Hematopoietic multipotent progenitor cell treated with erythropoietin and hydrocortisone succinate and interleukin-3 and kit ligand, for 8 days (in vitro differentiated cells): ENCODE results near the gene TMEM114.

ENCODE experiments used
- DNase-seq: peaks from one replicate; pipeline ENCODE4 v3.0.0-alpha.2; 2015

Gene TMEM114

GRCh38 chr16:8611122-8611521, 20.8 kb upstream of the TMEM114 start:
- DNase-seq = no peak

GRCh38 chr16:8607214-8607613, 16.9 kb upstream of the TMEM114 start:
- DNase-seq = no peak

GRCh38 chr16:8605554-8605953, 15.2 kb upstream of the TMEM114 start:
- DNase-seq = no peak

- DNase-seq = no peak
Observed at GRCh38 chr16:8600144-8600775, 9.9 kb upstream of the TMEM114 start.

GRCh38 chr16:8596581-8596980, 6.3 kb upstream of the TMEM114 start:
- DNase-seq = no peak

- no peak for DNase-seq
Observed at GRCh38 chr16:8595783-8596182, 5.5 kb upstream of the TMEM114 start.

- DNase-seq = peak; percentile 85
Observed at GRCh38 chr16:8594149-8594666, 3.9 kb upstream of the TMEM114 start.

GRCh38 chr16:8591451-8591850, 1.1 kb upstream of the TMEM114 start:
- no peak for DNase-seq

- no peak for DNase-seq
Observed at GRCh38 chr16:8590811-8591210, 500 bp upstream of the TMEM114 start.

- DNase-seq = no peak
Observed at GRCh38 chr16:8589057-8589899, 1.0 kb downstream of the TMEM114 start.

- DNase-seq = no peak
Observed at GRCh38 chr16:8588682-8589056, 1.6 kb downstream of the TMEM114 start.

- no peak for DNase-seq
Observed at GRCh38 chr16:8587065-8587464, 3.2 kb downstream of the TMEM114 start.

- peak; percentile 14 for DNase-seq
Observed at GRCh38 chr16:8585857-8586256, 4.5 kb downstream of the TMEM114 start.

GRCh38 chr16:8585041-8585440, 5.3 kb downstream of the TMEM114 start:
- DNase-seq = no peak

- DNase-seq = no peak
Observed at GRCh38 chr16:8583732-8584131, 6.6 kb downstream of the TMEM114 start.

- DNase-seq = no peak
Observed at GRCh38 chr16:8583199-8583598, 7.1 kb downstream of the TMEM114 start.

GRCh38 chr16:8581831-8582580, 8.3 kb downstream of the TMEM114 start:
- no peak for DNase-seq

- DNase-seq = no peak
Observed at GRCh38 chr16:8579559-8579958, 10.8 kb downstream of the TMEM114 start.

- no peak for DNase-seq
Observed at GRCh38 chr16:8577678-8578304, 12.5 kb downstream of the TMEM114 start.

- DNase-seq = no peak
Observed at GRCh38 chr16:8576141-8577004, 13.9 kb downstream of the TMEM114 start.

- DNase-seq = no peak
Observed at GRCh38 chr16:8575399-8575798, 14.9 kb downstream of the TMEM114 start.
